Stimulated activated CD4-positive, alpha-beta T cell treated with anti-CD3 and anti-CD28 coated beads, Interleukin-12 subunit alpha, Interleukin-12 subunit beta, amount 100 ng/mL, for 24 hours (primary cell): ENCODE data around the gene SRPK3.
"Not testable (repeated sequence)": the region's sequence is repeated elsewhere in the genome, so short reads cannot be mapped to it uniquely, and the experiment has no call there.

Experiments
- DNase-seq, 2 experiments: peaks; one replicate each; pipeline ENCODE4 v3.0.0-alpha.2; 2020; ENCODE audit warnings: low read depth in 2 of 2

Gene SRPK3

GRCh38 chrX:153780678-153781427 lies at the start of gene SRPK3:
Gene SRPK3, plus strand, starts transcription at chrX:153781041. Its CDS starts 46 bp downstream, at chrX:153781087.
- DNase-seq = no peak

- no peak for DNase-seq
These were observed 49.6 kb upstream of the SRPK3 start for GRCh38 chrX:153731117-153731844.

GRCh38 chrX:153731845-153732215 lies 49.0 kb upstream of the SRPK3 start:
- DNase-seq = no peak

GRCh38 chrX:153732401-153732800 lies 48.4 kb upstream of the SRPK3 start:
- DNase-seq = no peak

- no peak for DNase-seq
These were observed 47.1 kb upstream of the SRPK3 start for GRCh38 chrX:153733651-153734240.

- DNase-seq = no peak
These were observed 46.0 kb upstream of the SRPK3 start for GRCh38 chrX:153734871-153735270.

GRCh38 chrX:153735274-153735673 lies 45.6 kb upstream of the SRPK3 start:
- DNase-seq = no peak

- DNase-seq = no peak
These were observed 44.6 kb upstream of the SRPK3 start for GRCh38 chrX:153736071-153736820.

- DNase-seq = no peak
These were observed 43.9 kb upstream of the SRPK3 start for GRCh38 chrX:153736871-153737441.

GRCh38 chrX:153738056-153738605 lies 42.7 kb upstream of the SRPK3 start:
- DNase-seq = no peak

GRCh38 chrX:153739754-153740486 lies 40.9 kb upstream of the SRPK3 start:
- no peak for DNase-seq

- no peak for DNase-seq
These were observed 40.1 kb upstream of the SRPK3 start for GRCh38 chrX:153740631-153741222.

GRCh38 chrX:153741446-153741845 lies 39.4 kb upstream of the SRPK3 start:
- DNase-seq = no peak

GRCh38 chrX:153742111-153742510 lies 38.7 kb upstream of the SRPK3 start:
- DNase-seq = not testable (repeated sequence)

GRCh38 chrX:153742796-153743467 lies 37.9 kb upstream of the SRPK3 start:
- DNase-seq = not testable (repeated sequence)

- not testable (repeated sequence) for DNase-seq
These were observed 37.2 kb upstream of the SRPK3 start for GRCh38 chrX:153743468-153744209.

- DNase-seq = no peak
These were observed 36.4 kb upstream of the SRPK3 start for GRCh38 chrX:153744210-153745066.

- DNase-seq = not testable (repeated sequence)
These were observed 35.8 kb upstream of the SRPK3 start for GRCh38 chrX:153745067-153745433.
